Loucy (cell line): Measurements from ENCODE around the gene AGPAT3.

Source experiments
- EZH2phosphoT487 ChIP-seq: fragments of 200-600 bp; IDR thresholded peaks from 2 replicates; pipeline ENCODE4 v1.6.1; 2018; ENCODE audit warnings: antibody characterized with exemption, mild to moderate bottlenecking, moderate library complexity, borderline replicate concordance
- TF ChIP-seq, protein P1 (sequence below): fragments of 200-600 bp; sonication (generic); conservative IDR thresholded peaks from 2 replicates; pipeline ENCODE4 v1.5.1; 2014; ENCODE audit warnings: mild to moderate bottlenecking, antibody characterized with exemption, low read length

DNA sequence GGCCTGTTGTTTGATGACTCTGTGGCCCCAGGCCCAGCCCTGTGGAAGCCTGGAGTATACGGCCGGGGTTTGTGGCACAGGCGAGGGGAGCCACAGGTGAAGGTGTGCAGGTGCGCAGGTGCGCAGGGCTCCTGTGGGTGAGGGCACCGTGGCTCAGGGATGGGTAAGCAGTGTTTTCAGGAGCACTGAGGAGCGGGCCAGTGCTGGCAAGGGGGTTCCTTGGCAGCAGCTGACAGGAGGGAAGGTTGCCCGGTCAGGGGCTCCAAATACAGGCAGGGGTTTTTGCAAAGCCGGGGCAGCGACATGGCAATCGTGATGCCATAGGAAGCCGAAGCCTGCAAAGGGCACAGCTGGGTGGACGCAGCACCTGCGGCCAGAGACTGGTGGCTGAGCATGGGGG, 20.7 kb downstream of the AGPAT3 start:
- TF ChIP-seq, protein P1, sequence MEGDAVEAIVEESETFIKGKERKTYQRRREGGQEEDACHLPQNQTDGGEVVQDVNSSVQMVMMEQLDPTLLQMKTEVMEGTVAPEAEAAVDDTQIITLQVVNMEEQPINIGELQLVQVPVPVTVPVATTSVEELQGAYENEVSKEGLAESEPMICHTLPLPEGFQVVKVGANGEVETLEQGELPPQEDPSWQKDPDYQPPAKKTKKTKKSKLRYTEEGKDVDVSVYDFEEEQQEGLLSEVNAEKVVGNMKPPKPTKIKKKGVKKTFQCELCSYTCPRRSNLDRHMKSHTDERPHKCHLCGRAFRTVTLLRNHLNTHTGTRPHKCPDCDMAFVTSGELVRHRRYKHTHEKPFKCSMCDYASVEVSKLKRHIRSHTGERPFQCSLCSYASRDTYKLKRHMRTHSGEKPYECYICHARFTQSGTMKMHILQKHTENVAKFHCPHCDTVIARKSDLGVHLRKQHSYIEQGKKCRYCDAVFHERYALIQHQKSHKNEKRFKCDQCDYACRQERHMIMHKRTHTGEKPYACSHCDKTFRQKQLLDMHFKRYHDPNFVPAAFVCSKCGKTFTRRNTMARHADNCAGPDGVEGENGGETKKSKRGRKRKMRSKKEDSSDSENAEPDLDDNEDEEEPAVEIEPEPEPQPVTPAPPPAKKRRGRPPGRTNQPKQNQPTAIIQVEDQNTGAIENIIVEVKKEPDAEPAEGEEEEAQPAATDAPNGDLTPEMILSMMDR: no peak
- TF ChIP-seq EZH2phosphoT487: no peak
